ENCODE measurements around the gene MAP3K7CL.

MAP3K7CL gene

GRCh38 chr21:29125191-29125590, 5.3 kb upstream of the MAP3K7CL start:
- no peak for TF ChIP-seq POLR2AphosphoS5 (IDR thresholded peaks at IDR 0.05; ENCODE audit: low read depth)
- no peak for TF ChIP-seq SPI1 (IDR thresholded peaks at IDR 0.05; ENCODE audit: borderline replicate concordance, low read depth)
- no peak for TF ChIP-seq REST (IDR thresholded peaks at IDR 0.05; ENCODE audit: insufficient replicate concordance, low read depth)
- TF ChIP-seq CTCF (IDR thresholded peaks at IDR 0.05; ENCODE audit: insufficient read depth, low read length), result no peak
- TF ChIP-seq GABPA (IDR thresholded peaks at IDR 0.05; ENCODE audit: low read depth), result no peak
- DNase-seq (ENCODE audit: low read depth in 1 of 2, low spot score in 1 of 2), result no peak
- H3K27me3 ChIP-seq (ENCODE audit: insufficient read depth, poor library complexity, severe bottlenecking), result no peaks in the 10 kb centered on the region
- H3K4me3 ChIP-seq (replicated peaks; ENCODE audit: insufficient read depth, low read length), result no peak overlapping the region
- H3K27ac ChIP-seq (replicated peaks), result no peak overlapping the region

- Histone ChIP-seq H3K27ac (replicated peaks) (no peak overlapping the region), H3K27me3 (ENCODE audit: insufficient read depth, poor library complexity, severe bottlenecking) (no peaks in the 10 kb centered on the region), H3K4me3 (replicated peaks; ENCODE audit: insufficient read depth, low read length) (no peak overlapping the region)
- TF ChIP-seq CTCF (IDR thresholded peaks at IDR 0.05; ENCODE audit: insufficient read depth, low read length) (no peak), SPI1 (IDR thresholded peaks at IDR 0.05; ENCODE audit: borderline replicate concordance, low read depth) (no peak), REST (IDR thresholded peaks at IDR 0.05; ENCODE audit: insufficient replicate concordance, low read depth) (no peak), GABPA (IDR thresholded peaks at IDR 0.05; ENCODE audit: low read depth) (no peak), POLR2AphosphoS5 (IDR thresholded peaks at IDR 0.05; ENCODE audit: low read depth) (no peak)
- DNase-seq (ENCODE audit: low read depth in 1 of 2, low spot score in 1 of 2), result no peak
Measured at GRCh38 chr21:29125979-29126378, 4.5 kb upstream of the MAP3K7CL start.

- H3K4me3 ChIP-seq (replicated peaks; ENCODE audit: insufficient read depth, low read length), result no peak overlapping the region
- DNase-seq (ENCODE audit: low read depth in 1 of 2, low spot score in 1 of 2), result no peak
- no peak overlapping the region for H3K27ac ChIP-seq (replicated peaks)
- TF ChIP-seq GABPA (IDR thresholded peaks at IDR 0.05; ENCODE audit: low read depth) (no peak), REST (IDR thresholded peaks at IDR 0.05; ENCODE audit: insufficient replicate concordance, low read depth) (no peak)
- H3K27me3 ChIP-seq (ENCODE audit: insufficient read depth, poor library complexity, severe bottlenecking), result no peaks in the 10 kb centered on the region
Measured at GRCh38 chr21:29133241-29133640, 2.8 kb downstream of the MAP3K7CL start.

- no peak for DNase-seq (ENCODE audit: low read depth in 1 of 2, low spot score in 1 of 2)
- Histone ChIP-seq H3K27ac (replicated peaks) (no peak overlapping the region), H3K27me3 (ENCODE audit: insufficient read depth, poor library complexity, severe bottlenecking) (no peaks in the 10 kb centered on the region), H3K4me3 (replicated peaks; ENCODE audit: insufficient read depth, low read length) (no peak overlapping the region)
- TF ChIP-seq GABPA (IDR thresholded peaks at IDR 0.05; ENCODE audit: low read depth), result no peak
- no peak for TF ChIP-seq POLR2AphosphoS5 (IDR thresholded peaks at IDR 0.05; ENCODE audit: low read depth)
- no peak for TF ChIP-seq CTCF (IDR thresholded peaks at IDR 0.05; ENCODE audit: insufficient read depth, low read length)
- no peak for TF ChIP-seq SPI1 (IDR thresholded peaks at IDR 0.05; ENCODE audit: borderline replicate concordance, low read depth)
- TF ChIP-seq REST (IDR thresholded peaks at IDR 0.05; ENCODE audit: insufficient replicate concordance, low read depth), result no peak
Measured at GRCh38 chr21:29133796-29134195, 3.4 kb downstream of the MAP3K7CL start.
